D721Med (cell line): ENCODE data around the gene ERI2.
A peak's percentile ranks its signal among the peaks of the same experiment; 100 is the strongest.

Experiments
- DNase-seq: peaks from one replicate; pipeline ENCODE4 v3.0.0; 2011; ENCODE audit warnings: low spot score; ENCODE audit not compliant: insufficient read length
- FAIRE-seq: peaks from 2 replicates; lab custom pipeline; 2011; peaks lifted over from hg19 to GRCh38; lab: Jason Lieb, UNC
- CTCF ChIP-seq: IDR thresholded peaks from 2 replicates; pipeline ENCODE4 v1.5.1; 2012; ENCODE audit warnings: mild to moderate bottlenecking, control low read depth; ENCODE audit not compliant: insufficient read depth; ENCODE audit errors: missing control alignments

ERI2 gene

DNA sequence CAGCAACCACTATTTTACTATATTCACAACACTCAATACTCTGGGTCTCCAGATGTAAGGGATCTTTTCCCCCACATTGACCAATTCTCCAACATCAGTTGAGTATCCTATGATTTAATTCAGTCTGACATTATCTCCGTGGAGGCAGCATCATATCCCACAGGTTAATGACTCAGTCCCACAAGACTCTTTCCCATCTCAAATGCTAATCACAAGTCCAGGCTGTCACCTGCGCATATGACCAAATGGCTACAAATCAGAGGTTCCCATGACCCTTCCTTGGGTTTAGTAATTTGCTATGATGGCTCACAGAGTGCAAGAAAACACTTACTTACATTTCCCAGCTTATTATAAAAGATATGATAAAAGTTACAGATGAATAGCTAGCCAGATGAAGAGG is 23.8 kb downstream of the ERI2 start:
- DNase-seq (no peak), FAIRE-seq (no peak)
- no peak for TF ChIP-seq CTCF

DNA sequence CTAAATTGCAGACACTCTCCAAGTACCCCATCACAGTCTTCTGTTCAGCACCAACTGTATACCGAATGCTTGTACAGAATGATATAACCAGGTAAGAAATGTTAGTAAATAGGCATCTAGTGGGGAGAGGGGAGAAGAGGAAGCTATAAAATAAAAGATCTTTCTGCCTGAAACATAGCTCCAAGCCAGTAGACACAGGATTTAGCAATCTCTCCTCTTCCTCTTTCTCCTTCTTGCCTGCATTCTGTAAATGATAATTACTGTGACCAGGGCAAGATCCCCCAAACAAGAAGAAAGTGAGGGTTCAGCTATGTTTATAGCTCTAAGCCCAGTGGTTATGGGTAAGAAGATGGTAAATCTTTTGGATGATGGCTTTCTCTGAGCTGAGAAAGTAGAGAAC is 24.6 kb downstream of the ERI2 start:
- TF ChIP-seq CTCF, result no peak
- FAIRE-seq (no peak), DNase-seq (no peak)

DNA sequence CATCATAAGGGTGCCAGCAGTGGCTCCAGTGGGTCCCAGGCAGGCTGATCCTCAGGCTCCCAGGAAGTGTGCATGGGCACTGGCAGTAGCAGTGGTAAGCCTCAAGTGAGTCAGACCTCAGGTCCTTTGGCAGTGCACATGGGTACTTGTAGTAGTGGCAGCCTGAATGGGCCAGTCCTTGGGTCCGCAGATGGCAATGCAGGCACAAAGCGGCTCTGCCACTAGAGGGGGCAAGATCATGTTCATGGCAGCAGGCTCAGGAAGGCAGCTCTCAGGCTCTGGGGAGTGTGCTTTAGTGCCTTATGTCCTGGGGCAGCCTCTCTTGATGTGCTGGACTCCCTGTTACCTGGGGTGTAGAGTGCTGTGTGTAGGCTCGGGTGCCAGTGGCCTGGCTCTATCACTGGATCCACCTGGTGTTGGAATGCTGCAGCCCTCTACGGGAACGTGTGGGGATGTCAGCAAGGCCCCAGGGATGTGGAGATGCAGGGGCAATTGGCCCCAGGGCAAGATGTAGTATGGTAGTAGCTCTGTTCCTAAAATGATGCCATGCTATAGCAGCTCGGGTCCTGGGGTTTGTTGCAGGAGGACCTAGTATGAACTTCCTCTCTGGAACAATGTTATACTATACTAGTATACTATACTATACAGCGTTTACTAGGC is 31.4 kb downstream of the ERI2 start:
- TF ChIP-seq CTCF, result peak; percentile 83
- FAIRE-seq (no peak), DNase-seq (no peak)

DNA sequence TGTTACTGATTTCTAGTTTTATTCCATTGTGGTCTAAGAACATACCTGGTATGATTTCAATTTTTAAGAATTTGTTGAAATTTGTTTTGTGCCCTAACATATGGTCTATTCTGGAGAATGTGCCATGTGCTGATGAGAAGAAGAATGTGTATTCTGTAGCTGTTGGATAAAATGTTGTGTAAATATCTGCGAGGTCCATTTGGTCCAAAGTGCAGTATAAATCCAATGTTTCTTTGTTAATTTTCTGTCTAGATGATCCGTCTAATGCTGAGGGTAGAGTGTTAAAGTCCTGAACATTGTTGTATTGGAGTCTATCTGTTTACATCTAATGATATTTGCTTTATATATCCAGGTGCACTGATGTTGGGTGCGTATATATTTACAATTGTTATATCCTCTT is 32.6 kb downstream of the ERI2 start:
- FAIRE-seq (no peak), DNase-seq (no peak)
- no peak for TF ChIP-seq CTCF

DNA sequence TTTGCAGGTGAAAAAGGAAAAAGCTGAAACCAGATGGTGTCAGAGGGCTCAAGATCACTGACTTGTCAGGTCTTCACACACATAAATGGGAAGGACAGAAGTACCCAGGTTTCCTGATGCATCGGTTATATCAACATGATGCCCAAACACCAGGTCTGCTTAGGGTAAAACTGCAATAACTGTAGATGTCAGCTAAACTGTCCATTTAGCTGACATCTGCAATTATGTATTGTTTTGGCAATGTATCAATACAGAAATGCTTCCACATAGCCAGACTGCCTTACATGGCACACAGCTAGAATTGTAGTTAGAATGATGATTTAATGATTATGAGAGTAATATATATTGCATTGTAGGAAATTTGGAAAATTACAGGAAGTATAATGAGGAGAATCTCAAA is 37.5 kb downstream of the ERI2 start:
- DNase-seq, result no peak
- no peak for FAIRE-seq
- no peak for TF ChIP-seq CTCF

- TF ChIP-seq CTCF, result no peak
- no peak for FAIRE-seq
- DNase-seq, result no peak
These were observed 38.2 kb downstream of the ERI2 start for GRCh38 chr16:20768121-20768520.

- DNase-seq (no peak), FAIRE-seq (no peak)
- TF ChIP-seq CTCF, result no peak
These were observed 38.7 kb downstream of the ERI2 start for GRCh38 chr16:20767577-20767976.
